Left lung (tissue), 14 donors: Measurements from ENCODE around the gene TOR3A. TPM values are rescaled to one million over a fixed set of nuclear protein-coding genes. Genes with fewer than 3 reads are reported as not detected.

Experiments
- ATAC-seq: fragments of 200-7000 bp; cut with Tn5 transposase; one replicate; pipeline ENCODE4 v1.9.1; 2020; ENCODE audit warnings: moderate library complexity
- DNase-seq, 4 donors: peaks; one replicate each; pipeline ENCODE4 v3.0.0-alpha.2; 2013 to 2020
- H3K27ac ChIP-seq, 2 donors: fragments of 200-600 bp; sonication (generic) in 1 of 2; one replicate each; pipeline versions ENCODE4 v1.5.0 to v1.8.0; 2020 to 2021
- H3K27me3 ChIP-seq, 2 donors: fragments of 200-600 bp; sonication (generic) in 1 of 2; one replicate each; pipeline versions ENCODE4 v1.5.0 to v1.8.0; 2020 to 2021
- H3K36me3 ChIP-seq, 2 donors: fragments of 200-600 bp; sonication (generic) in 1 of 2; one replicate each; pipeline versions ENCODE4 v1.5.0 to v1.8.0; 2020 to 2021
- H3K4me1 ChIP-seq, 2 donors: fragments of 200-600 bp; one replicate each; pipeline ENCODE4 v1.8.0; 2021
- H3K4me3 ChIP-seq, 2 donors: fragments of 200-600 bp; sonication (generic) in 1 of 2; one replicate each; pipeline versions ENCODE4 v1.5.0 to v1.8.0; 2020 to 2021; ENCODE audit warnings: mild to moderate bottlenecking in 1 of 2
- H3K9me3 ChIP-seq, 2 donors: fragments of 200-600 bp; sonication (generic) in 1 of 2; one replicate each; pipeline versions ENCODE4 v1.5.0 to v1.8.0; 2020 to 2021
- CTCF ChIP-seq, 2 donors: fragments of 200-600 bp; sonication (generic) in 1 of 2; IDR thresholded peaks; one replicate each; pipeline versions ENCODE4 v1.5.0 to v1.8.0; 2021; ENCODE audit warnings: antibody characterized with exemption in 2 of 2
- intact Hi-C, 2 donors: fragments of 100-400 bp; cut with DNase I; formaldehyde crosslinking; loops; one replicate each; pipeline versions ENCODE4 v1.11.2 to v1.14.2; 2022
- long read RNA-seq, 12 donors: library from polyadenylated mRNA in 2 of 12; unstranded in 2 of 12; transcript quantifications; one replicate each; pipeline ENCODE4 v2.0.0 and lab custom pipeline, GENCODE V29; 2019 to 2026
- polyA plus RNA-seq, 6 donors: library from polyadenylated mRNA; unstranded; fragments of 120-200 nt; gene quantifications; one replicate each; pipeline ENCODE4 v1.2.1, GENCODE V29; 2013; ENCODE audit not compliant: insufficient read length in 6 of 6
- total RNA-seq, 2 donors: library from RNA; stranded (reverse); fragmentation: NEBNext Ultra II Directional; extraction: Animal tissue kit (Norgen Biotek cat#: 25700); gene quantifications; one replicate each; pipeline ENCODE4 v1.2.1, GENCODE V29; 2021
- donor health status: DM: no; HTN: yes; CAD: no.
- donor health status: DM: no; HTN: no; CAD: no.

TOR3A gene
- total RNA-seq (10 to 100 TPM; 23.6 to 30.0 TPM), polyA plus RNA-seq (10 to 100 TPM; 22.1 to 29.6 (median 24.2) TPM)
- long read RNA-seq, donor 1, transcript TOR3A-203 (6 exons, 2,724 nt) = major isoform, 8 of 15 reads
- long read RNA-seq, donor 1, partial matches to known transcripts = 0 of 15 reads
- long read RNA-seq, donor 1, other reads (novel, unspliced or antisense) = 7 of 15 reads
- long read RNA-seq, donor 2, transcript TOR3A-203 (6 exons, 2,724 nt) = major isoform, 10 of 22 reads
- long read RNA-seq, donor 2, partial matches to known transcripts = 12 of 22 reads
- long read RNA-seq, donor 2, other reads (novel, unspliced or antisense) = 0 of 22 reads
- long read RNA-seq, donor 3, transcript TOR3A-203 (6 exons, 2,724 nt) = major isoform, 13 of 13 reads
- long read RNA-seq, donor 3, partial matches to known transcripts = 0 of 13 reads
- long read RNA-seq, donor 3, other reads (novel, unspliced or antisense) = 0 of 13 reads
- long read RNA-seq, donor 4, transcript TOR3A-203 (6 exons, 2,724 nt) = major isoform, 24 of 29 reads
- long read RNA-seq, donor 4, partial matches to known transcripts = 0 of 29 reads
- long read RNA-seq, donor 4, other reads (novel, unspliced or antisense) = 5 of 29 reads
- long read RNA-seq, donor 5, transcript TOR3A-203 (6 exons, 2,724 nt) = major isoform, 10 of 20 reads
- long read RNA-seq, donor 5, partial matches to known transcripts = 10 of 20 reads
- long read RNA-seq, donor 5, other reads (novel, unspliced or antisense) = 0 of 20 reads
- long read RNA-seq, donor 6, transcript TOR3A-203 (6 exons, 2,724 nt) = major isoform, 8 of 19 reads
- long read RNA-seq, donor 6, partial matches to known transcripts = 11 of 19 reads
- long read RNA-seq, donor 6, other reads (novel, unspliced or antisense) = 0 of 19 reads
- long read RNA-seq, donor 7, transcript TOR3A-203 (6 exons, 2,724 nt) = major isoform, 7 of 7 reads
- long read RNA-seq, donor 7, partial matches to known transcripts = 0 of 7 reads
- long read RNA-seq, donor 7, other reads (novel, unspliced or antisense) = 0 of 7 reads
- long read RNA-seq, donor 8, transcript TOR3A-203 (6 exons, 2,724 nt) = major isoform, 5 of 5 reads
- long read RNA-seq, donor 8, partial matches to known transcripts = 0 of 5 reads
- long read RNA-seq, donor 8, other reads (novel, unspliced or antisense) = 0 of 5 reads
- long read RNA-seq, donor 9 = 0 reads
- long read RNA-seq, donor 10, transcript TOR3A-203 (6 exons, 2,724 nt) = major isoform, 29 of 46 reads
- long read RNA-seq, donor 10, partial matches to known transcripts = 5 of 46 reads
- long read RNA-seq, donor 10, other reads (novel, unspliced or antisense) = 11 of 46 reads
- long read RNA-seq, donor 11, transcript TOR3A-203 (6 exons, 2,724 nt) = major isoform, 7 of 7 reads
- long read RNA-seq, donor 11, partial matches to known transcripts = 0 of 7 reads
- long read RNA-seq, donor 11, other reads (novel, unspliced or antisense) = 0 of 7 reads
- long read RNA-seq, donor 12, transcript TOR3A-203 (6 exons, 2,724 nt) = major isoform, 11 of 11 reads
- long read RNA-seq, donor 12, partial matches to known transcripts = 0 of 11 reads
- long read RNA-seq, donor 12, other reads (novel, unspliced or antisense) = 0 of 11 reads

GRCh38 chr1:179081687-179082332 lies at the start of gene TOR3A:
Gene TOR3A, plus strand, starts transcription at chr1:179082070. Its CDS starts 59 bp downstream, at chr1:179082129.
- Histone ChIP-seq H3K4me3 (peak within 1 kb of the TSS; percentile 82 to 96), H3K36me3 (peaks cover 0 to 16% of the 10 kb centered on the region in 2 donors)
- intact Hi-C loops = loop anchor here in 1 of 2 donors (10.0 kb wide), 1 partner anchor 283 kb away; the partner anchor contains the start of gene AXDND1

GRCh38 chr1:179034720-179035119 lies 47.1 kb upstream of the TOR3A start:
- intact Hi-C loops = no loop called here
- no peaks in the 10 kb centered on the region for H3K9me3 ChIP-seq
- H3K4me3 ChIP-seq = no peak overlapping the region
- peaks cover 11 to 64% of the 10 kb centered on the region in 2 donors for H3K4me1 ChIP-seq
- H3K27me3 ChIP-seq = no peaks in the 10 kb centered on the region
- no peaks in the 10 kb centered on the region for H3K36me3 ChIP-seq
- peak; percentile 62 for ATAC-seq
- no peak for TF ChIP-seq CTCF (IDR thresholded peaks at IDR 0.05)
- H3K27ac ChIP-seq = peak overlapping the region in 1 of 2 donors; percentile 38
- DNase-seq = peak in 1 of 4 donors; percentile 35

More at GRCh38 chr1:179081687-179082332, at the start of gene TOR3A:
- H3K4me1 ChIP-seq = peaks cover 5 to 24% of the 10 kb centered on the region in 2 donors
- peak within 1 kb of the TSS; percentile 84 to 93 for H3K27ac ChIP-seq
- H3K9me3 ChIP-seq = no peaks in the 10 kb centered on the region
- peak; percentile 97 for ATAC-seq
- no peaks in the 10 kb centered on the region for H3K27me3 ChIP-seq
- DNase-seq = peak; percentile 85 to 98 (median 95)
- TF ChIP-seq CTCF (IDR thresholded peaks at IDR 0.05) = no peak

GRCh38 chr1:179036844-179037465 lies 44.9 kb upstream of the TOR3A start:
- Histone ChIP-seq H3K36me3 (no peaks in the 10 kb centered on the region), H3K4me3 (no peak overlapping the region), H3K9me3 (no peaks in the 10 kb centered on the region), H3K4me1 (peaks cover 11 to 52% of the 10 kb centered on the region in 2 donors), H3K27me3 (no peaks in the 10 kb centered on the region), H3K27ac (no peak overlapping the region)
- TF ChIP-seq CTCF (IDR thresholded peaks at IDR 0.05) = no peak
- ATAC-seq = no peak
- intact Hi-C loops = no loop called here
- no peak for DNase-seq
